Endothelial cell of umbilical vein (primary cell): ENCODE measurements around the gene TOX2.

Experiments used
- CTCF ChIP-seq, 2 donors: IDR thresholded peaks; 1 replicate in 1 of 2; 2 replicates in 1 of 2; pipeline ENCODE4 v1.5.1; 2011; ENCODE audit warnings: low read length in 2 of 2, mild to moderate bottlenecking in 2 of 2, moderate library complexity in 2 of 2, control low read depth in 1 of 2, inconsistent platforms in 1 of 2, low read depth in 1 of 2; ENCODE audit not compliant: insufficient read depth in 1 of 2; ENCODE audit errors: extremely low read depth in 1 of 2
- EZH2 ChIP-seq: IDR thresholded peaks from 2 replicates; pipeline ENCODE4 v1.6.1; 2012; ENCODE audit warnings: borderline replicate concordance, low read depth, mild to moderate bottlenecking, moderate library complexity, low read length, inconsistent platforms; ENCODE audit not compliant: severe bottlenecking
- GATA2 ChIP-seq: IDR thresholded peaks from 2 replicates; pipeline ENCODE4 v1.7.0; 2011; ENCODE audit warnings: low read depth, mild to moderate bottlenecking, moderate library complexity, mixed read lengths, low read length; ENCODE audit not compliant: insufficient read length, insufficient read depth
- JUN ChIP-seq: IDR thresholded peaks from 2 replicates; pipeline ENCODE4 v1.6.1; 2011; ENCODE audit warnings: borderline replicate concordance, low read depth; ENCODE audit not compliant: insufficient read length, insufficient read depth
- MYC ChIP-seq: IDR thresholded peaks from one replicate; pipeline ENCODE4 v1.6.1; 2011; ENCODE audit warnings: mild to moderate bottlenecking, low read depth, low read length
- POLR2A ChIP-seq: IDR thresholded peaks from 2 replicates; pipeline ENCODE4 v1.6.1; 2012; ENCODE audit warnings: low read depth, mild to moderate bottlenecking, control low read depth, low read length

- TF ChIP-seq CTCF (IDR thresholded peaks at IDR 0.05; ENCODE audit: extremely low read depth in 1 of 2, insufficient read depth in 1 of 2, low read depth in 1 of 2, low read length in 2 of 2) (no peak), POLR2A (no peak), EZH2 (no peak), GATA2 (no peak), MYC (no peak), JUN (no peak)
Measured at GRCh38 chr20:43991982-43992381, 77.3 kb downstream of the TOX2 start.
